ENCODE results near the gene PLEKHJ1.

DNA sequence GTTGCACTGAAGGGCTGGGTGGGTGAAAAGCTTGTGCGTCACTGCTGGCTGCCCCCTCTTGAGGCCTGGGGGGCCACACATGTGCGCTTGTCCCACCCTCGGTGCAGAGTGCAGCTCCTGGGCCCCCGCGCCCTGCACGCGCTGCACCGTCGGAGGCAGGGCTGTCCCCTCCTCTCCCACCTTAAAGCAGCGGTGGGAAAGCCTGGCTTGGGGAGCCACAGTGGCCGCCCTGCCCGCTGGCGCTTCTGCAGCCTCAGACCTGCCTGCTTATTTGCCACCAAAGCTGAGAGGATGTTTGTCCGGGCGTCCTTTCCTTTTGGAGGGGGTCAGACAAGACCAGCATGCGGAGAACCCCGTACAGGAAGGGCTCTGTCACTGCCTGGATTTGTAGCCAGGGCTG, 26.7 kb downstream of the PLEKHJ1 start:
- TF ChIP-seq CTCF (IDR thresholded peaks at IDR 0.05; ENCODE audit: insufficient read depth, low read depth, low read length) (no peak), EZH2 (IDR thresholded peaks at IDR 0.05; ENCODE audit: insufficient read depth, low read length) (no peak)

Measured in astrocyte (in vitro differentiated cells and primary cell).